Activated T-helper 17 cell treated with anti-CD3 and anti-CD28 coated beads, Interleukin-2, amount 50 U/mL, for 72 hours (primary cell): Measurements from ENCODE around the gene TMEM229B. TPM values are rescaled to one million over a fixed set of nuclear protein-coding genes. Genes with fewer than 3 reads are reported as not detected.
A peak's percentile ranks its signal among the peaks of the same experiment; 100 is the strongest.

Experiments used
- ATAC-seq: fragments of 150-1000 bp; cut with Tn5 transposase; replicated peaks from 2 replicates; pipeline ENCODE4 v1.10.0; 2021; ENCODE audit warnings: mild to moderate bottlenecking, moderate library complexity
- H3K27ac Mint-ChIP-seq: one replicate; pipeline ENCODE4 v1.8.0; 2022; ENCODE audit warnings: mixed read lengths
- H3K27me3 Mint-ChIP-seq: one replicate; pipeline ENCODE4 v1.8.0; 2022; ENCODE audit warnings: mixed read lengths
- H3K36me3 Mint-ChIP-seq: one replicate; pipeline ENCODE4 v1.8.0; 2022; ENCODE audit warnings: low read depth, mild to moderate bottlenecking, mixed read lengths
- H3K4me1 Mint-ChIP-seq: one replicate; pipeline ENCODE4 v1.8.0; 2022; ENCODE audit warnings: mixed read lengths
- H3K4me3 Mint-ChIP-seq: one replicate; pipeline ENCODE4 v1.8.0; 2022; ENCODE audit warnings: mild to moderate bottlenecking, mixed read lengths
- H3K9me3 Mint-ChIP-seq: one replicate; pipeline ENCODE4 v1.8.0; 2022; ENCODE audit warnings: mixed read lengths
- total RNA-seq, 2 donors: library from RNA; stranded (reverse); gene quantifications; one replicate each; pipeline ENCODE4 v1.2.3, GENCODE V29; 2022

TMEM229B gene
- total RNA-seq, 2 donors from 2014 or later, result 0.71 to 0.84 TPM

DNA sequence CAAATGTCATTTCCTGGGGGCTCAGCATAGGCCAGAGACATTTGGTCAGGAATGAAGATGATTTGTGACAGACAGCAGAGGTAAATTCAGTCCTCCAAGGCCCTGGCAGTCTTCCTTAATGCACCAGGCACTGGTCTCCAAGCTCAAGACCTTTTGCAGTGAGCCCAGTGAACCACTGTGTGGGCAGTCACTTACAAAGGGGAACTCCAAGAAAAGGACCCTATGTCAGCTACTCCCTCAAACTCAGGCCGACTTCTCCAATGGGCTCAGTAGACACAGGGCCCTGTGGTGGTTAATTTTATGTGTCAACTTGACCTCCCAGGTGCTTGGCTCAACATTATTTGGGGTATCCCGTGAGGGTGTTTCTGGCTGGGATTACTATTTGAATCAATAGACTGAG lies 47.3 kb downstream of the TMEM229B start:
- no peak overlapping the region for H3K4me3 Mint-ChIP-seq
- no peak for ATAC-seq
- H3K27ac Mint-ChIP-seq, result no peak overlapping the region
- H3K4me1 Mint-ChIP-seq, result no peaks in the 10 kb centered on the region
- H3K9me3 Mint-ChIP-seq, result no peaks in the 10 kb centered on the region
- H3K27me3 Mint-ChIP-seq, result peaks cover 14% of the 10 kb centered on the region
- H3K36me3 Mint-ChIP-seq, result no peaks in the 10 kb centered on the region

DNA sequence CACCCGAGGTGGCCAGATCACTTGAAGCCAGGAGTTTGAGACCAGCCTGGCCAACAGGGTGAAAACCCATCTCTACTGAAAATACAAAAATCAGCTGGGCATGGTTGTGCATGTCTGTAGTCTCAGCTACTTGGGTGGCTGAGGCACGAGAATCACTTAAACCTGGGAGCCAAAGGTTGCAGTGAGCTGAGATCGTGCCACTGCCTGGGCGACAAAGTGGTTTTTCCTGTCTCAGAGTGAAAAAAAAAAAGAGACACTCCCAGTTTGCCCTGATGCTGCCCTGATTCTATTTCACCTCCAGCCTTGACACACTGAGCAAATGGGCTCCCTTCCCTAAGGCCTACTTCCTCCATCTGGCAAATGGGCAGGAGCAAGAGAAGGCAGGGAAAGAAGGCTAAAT lies 48.0 kb downstream of the TMEM229B start:
- no peak overlapping the region for H3K27ac Mint-ChIP-seq
- no peak for ATAC-seq
- no peak overlapping the region for H3K4me3 Mint-ChIP-seq
- H3K9me3 Mint-ChIP-seq, result no peaks in the 10 kb centered on the region
- H3K36me3 Mint-ChIP-seq, result no peaks in the 10 kb centered on the region
- no peaks in the 10 kb centered on the region for H3K4me1 Mint-ChIP-seq
- peaks cover 14% of the 10 kb centered on the region for H3K27me3 Mint-ChIP-seq

DNA sequence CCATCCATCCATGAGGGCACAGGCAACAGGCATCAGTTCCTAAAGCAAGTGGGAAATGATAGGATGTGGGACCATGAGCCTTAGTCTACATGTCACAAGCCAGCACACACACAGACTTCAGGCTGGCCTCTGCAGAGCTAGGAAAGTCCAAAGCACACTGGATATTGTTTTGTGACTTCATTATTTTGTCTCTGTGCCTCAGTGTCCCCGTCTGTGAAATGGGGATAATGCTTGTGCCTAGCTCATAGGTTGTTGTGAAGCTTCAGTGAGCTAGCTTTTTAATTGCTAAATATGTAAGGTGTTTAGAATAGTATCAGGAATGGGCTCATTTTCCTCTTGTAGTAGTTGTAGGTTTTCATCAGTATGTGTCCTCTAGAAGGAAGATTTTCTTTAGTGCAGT lies 49.6 kb downstream of the TMEM229B start:
- H3K4me1 Mint-ChIP-seq, result peaks cover 3% of the 10 kb centered on the region
- H3K27me3 Mint-ChIP-seq, result peaks cover 10% of the 10 kb centered on the region
- no peaks in the 10 kb centered on the region for H3K36me3 Mint-ChIP-seq
- H3K9me3 Mint-ChIP-seq, result no peaks in the 10 kb centered on the region
- ATAC-seq, result no peak
- H3K4me3 Mint-ChIP-seq, result no peak overlapping the region
- no peak overlapping the region for H3K27ac Mint-ChIP-seq

DNA sequence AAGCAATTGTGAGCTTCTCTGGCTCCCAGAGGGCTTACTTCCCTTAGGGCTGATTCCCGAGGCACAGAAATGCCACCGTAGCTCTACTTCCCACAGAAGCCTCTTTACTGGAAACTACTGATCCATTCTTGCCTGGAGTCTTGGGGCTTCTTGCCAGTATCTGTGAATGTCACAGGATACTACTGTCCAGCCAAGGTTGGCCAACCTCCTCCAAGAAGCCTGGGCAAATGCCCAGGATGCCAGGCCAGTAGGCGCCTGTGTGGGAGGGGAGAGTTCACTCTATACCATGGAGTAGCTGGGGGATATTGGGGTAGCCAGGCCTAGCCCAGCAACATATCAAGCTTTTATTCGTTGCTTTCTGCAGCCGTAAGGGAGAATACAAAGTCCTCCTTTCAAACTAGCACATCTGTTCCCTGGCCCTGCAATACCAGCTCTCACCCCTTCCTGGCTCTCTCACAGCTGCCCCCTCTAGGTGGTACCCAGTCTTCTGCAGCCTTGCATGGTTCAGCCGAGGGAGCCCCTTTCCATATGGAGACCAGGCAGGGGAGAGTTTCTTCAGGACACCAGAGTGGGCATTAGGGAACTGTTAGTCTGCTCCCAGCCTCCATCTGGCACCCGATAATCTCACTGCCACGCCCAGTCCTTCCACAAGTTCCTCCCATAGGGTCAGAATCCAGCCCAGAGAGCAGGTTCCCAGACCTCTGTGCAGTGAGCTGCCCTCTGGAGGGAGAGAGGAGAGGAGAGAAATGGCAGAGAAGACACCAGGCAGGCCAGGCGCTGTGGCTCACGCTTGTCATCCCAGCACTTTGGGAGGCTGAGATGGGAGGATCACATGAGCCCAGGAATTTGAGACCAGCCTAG lies 52.3 kb downstream of the TMEM229B start:
- Mint-ChIP-seq H3K4me1 (peaks cover 3% of the 10 kb centered on the region), H3K27me3 (peaks cover 6% of the 10 kb centered on the region), H3K9me3 (no peaks in the 10 kb centered on the region), H3K36me3 (no peaks in the 10 kb centered on the region), H3K4me3 (no peak overlapping the region), H3K27ac (no peak overlapping the region)
- no peak for ATAC-seq

DNA sequence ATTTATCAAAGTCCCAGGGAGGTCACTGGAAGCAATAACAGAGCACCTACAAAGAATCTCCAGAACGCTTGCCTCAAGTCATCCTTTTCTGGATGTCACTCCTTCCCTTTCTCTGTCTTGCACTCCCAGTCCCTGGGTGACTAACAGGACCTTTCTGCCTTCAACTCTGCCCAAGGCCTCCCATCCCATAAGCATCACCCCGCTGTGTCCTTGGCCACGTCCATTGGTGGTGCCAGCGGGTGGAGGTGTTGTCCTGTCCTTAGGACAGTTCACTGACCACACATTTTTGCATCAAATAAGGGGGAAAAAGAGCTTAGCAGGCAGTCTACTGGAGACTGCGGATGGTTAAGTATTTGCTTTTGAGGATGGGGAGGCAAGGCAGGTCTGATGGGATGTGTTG lies 52.9 kb downstream of the TMEM229B start:
- no peak overlapping the region for H3K27ac Mint-ChIP-seq
- no peaks in the 10 kb centered on the region for H3K36me3 Mint-ChIP-seq
- peaks cover 3% of the 10 kb centered on the region for H3K4me1 Mint-ChIP-seq
- ATAC-seq, result no peak
- peaks cover 6% of the 10 kb centered on the region for H3K27me3 Mint-ChIP-seq
- H3K4me3 Mint-ChIP-seq, result no peak overlapping the region
- H3K9me3 Mint-ChIP-seq, result no peaks in the 10 kb centered on the region

DNA sequence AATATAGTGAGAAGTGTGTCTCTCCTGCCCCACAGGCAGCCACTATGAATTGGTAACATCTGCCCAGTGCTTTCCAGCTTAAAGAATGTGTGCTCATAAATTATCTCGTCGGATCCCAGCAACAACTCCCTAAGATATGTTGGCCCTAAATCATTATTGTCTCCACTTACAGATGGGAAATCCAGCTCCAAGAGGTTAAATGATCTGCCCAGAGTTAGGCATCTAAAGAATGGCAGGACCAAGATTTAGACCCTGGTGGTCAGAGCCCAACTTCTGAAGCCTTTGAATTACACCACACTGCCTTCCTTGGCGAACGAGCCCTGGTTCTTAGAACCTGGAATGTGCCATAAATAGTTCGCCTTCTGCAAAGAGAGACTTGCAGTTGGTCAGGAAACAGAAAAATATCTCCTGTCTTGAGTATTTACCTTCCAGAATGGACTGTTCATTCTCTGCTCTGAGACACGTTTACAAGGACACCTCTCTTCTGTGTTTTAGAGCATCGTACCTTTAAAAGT lies 56.4 kb downstream of the TMEM229B start:
- H3K4me3 Mint-ChIP-seq, result no peak overlapping the region
- ATAC-seq, result no peak
- peaks cover 2% of the 10 kb centered on the region for H3K27me3 Mint-ChIP-seq
- peaks cover 3% of the 10 kb centered on the region for H3K4me1 Mint-ChIP-seq
- H3K27ac Mint-ChIP-seq, result no peak overlapping the region
- no peaks in the 10 kb centered on the region for H3K9me3 Mint-ChIP-seq
- no peaks in the 10 kb centered on the region for H3K36me3 Mint-ChIP-seq

DNA sequence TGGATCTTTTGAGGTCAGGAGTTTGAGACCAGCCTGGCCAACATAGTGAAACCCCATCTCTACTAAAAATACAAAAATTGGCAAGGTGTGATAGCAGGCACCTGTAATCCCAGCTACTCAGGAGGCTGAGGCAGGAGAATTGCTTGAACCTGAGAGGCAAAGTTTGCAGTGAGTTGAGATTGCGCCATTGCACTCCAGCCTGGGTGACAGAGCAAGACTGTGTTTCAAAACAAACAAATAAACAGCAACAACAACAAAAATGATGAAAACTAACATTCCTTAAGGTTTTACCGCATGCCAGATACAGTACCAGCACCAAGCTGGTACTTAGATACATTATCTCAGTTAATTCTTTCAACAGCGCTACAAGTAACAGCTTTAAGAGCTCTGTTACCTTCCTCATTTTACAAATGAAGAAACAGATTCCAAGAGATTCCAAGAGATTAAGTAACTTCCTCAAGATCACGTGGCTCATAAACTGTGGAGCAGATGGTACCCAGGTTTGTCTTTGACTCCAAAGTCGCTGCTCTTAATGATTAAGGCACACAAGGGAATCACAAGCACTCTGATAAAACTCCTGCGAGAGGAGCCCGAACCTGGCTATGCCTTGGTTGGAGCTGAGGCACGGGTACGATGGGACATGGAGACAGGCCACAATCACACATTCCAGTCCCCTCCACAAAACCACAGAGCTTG lies 58.9 kb downstream of the TMEM229B start:
- Mint-ChIP-seq H3K4me3 (no peak overlapping the region), H3K4me1 (peaks cover 3% of the 10 kb centered on the region), H3K36me3 (no peaks in the 10 kb centered on the region), H3K9me3 (no peaks in the 10 kb centered on the region), H3K27ac (no peak overlapping the region), H3K27me3 (peaks cover 13% of the 10 kb centered on the region)
- ATAC-seq, result no peak

DNA sequence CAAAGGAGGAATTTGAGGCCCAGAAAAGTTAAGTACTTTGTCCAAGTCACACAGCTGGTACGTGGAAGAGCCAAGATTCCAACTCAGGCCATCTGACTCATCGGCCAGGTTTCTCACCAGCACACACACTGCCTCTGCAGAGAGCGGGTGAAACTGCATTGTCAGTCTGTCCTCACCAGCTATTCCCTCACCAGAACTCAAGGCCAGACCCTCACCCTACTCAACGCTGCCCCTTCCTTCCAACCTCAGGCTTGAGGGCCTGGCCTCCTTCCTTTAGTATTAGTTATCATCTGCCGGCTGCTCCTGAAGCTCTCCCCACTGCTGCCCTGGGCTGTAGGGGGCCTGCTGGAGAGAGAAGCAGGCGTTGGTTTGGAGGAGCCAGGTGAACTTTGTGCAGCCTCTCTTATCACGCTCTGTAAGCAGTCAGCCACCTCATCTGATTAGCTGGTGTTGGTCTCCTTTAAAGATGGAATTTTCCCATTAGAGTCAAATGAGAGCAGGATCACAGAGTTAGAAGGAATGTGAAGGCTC lies 60.0 kb downstream of the TMEM229B start:
- Mint-ChIP-seq H3K4me1 (no peaks in the 10 kb centered on the region), H3K4me3 (no peak overlapping the region), H3K36me3 (no peaks in the 10 kb centered on the region), H3K27me3 (peaks cover 13% of the 10 kb centered on the region), H3K9me3 (no peaks in the 10 kb centered on the region), H3K27ac (no peak overlapping the region)
- no peak for ATAC-seq

DNA sequence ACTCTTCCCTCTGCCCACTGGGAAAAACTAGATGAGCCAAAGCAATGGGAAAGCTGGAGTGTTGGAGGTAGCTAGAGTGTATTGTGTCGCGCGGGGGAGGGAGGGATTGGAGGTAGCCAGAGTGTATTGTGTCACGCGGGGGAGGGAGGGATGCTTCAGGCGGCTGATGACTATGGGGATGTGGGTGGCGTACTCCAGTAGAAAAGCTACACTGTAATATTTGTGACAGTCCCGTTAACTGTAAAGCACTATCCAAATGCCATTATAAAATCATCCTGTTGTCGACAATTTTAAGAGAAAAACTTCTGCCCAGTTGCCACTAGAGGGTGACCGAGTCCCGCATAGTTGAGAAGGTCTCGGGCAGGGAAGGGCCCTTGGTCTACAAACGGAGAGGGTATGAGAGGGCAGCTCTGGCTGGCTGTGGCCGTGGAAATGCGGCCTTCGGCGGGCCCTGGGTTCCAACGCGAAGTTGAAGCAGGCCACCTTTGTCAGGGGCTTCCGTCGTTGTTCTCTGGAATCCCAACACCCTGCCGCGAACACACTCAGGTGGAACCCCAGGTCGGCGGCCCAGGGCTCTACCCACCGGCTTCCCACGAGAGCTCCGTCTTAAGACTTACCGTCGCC lies 61.4 kb downstream of the TMEM229B start:
- no peaks in the 10 kb centered on the region for H3K9me3 Mint-ChIP-seq
- H3K27ac Mint-ChIP-seq, result no peak overlapping the region
- peaks cover 17% of the 10 kb centered on the region for H3K27me3 Mint-ChIP-seq
- no peaks in the 10 kb centered on the region for H3K4me1 Mint-ChIP-seq
- no peak overlapping the region for H3K4me3 Mint-ChIP-seq
- ATAC-seq, result peak; percentile 87
- H3K36me3 Mint-ChIP-seq, result no peaks in the 10 kb centered on the region

DNA sequence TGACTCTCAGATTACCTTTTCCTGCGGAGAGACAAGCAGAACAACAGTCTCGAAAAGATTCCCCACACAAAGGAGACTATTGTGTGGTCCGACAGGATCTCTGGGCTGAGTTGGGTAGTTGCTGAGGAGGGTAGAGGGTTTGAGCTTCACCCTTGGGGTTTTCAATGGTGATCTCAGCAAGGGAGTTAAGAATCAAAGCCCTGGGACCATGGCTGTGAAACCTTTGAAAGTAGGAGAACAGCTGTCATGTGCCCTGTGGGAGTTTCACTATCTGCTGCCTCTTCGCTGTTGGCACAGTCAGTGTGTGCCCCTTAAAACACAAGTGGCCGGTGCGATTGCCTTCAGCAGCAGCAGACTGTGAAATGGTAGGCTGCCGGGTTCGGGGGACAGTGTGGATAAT lies 62.4 kb downstream of the TMEM229B start:
- no peak overlapping the region for H3K27ac Mint-ChIP-seq
- no peak overlapping the region for H3K4me3 Mint-ChIP-seq
- no peaks in the 10 kb centered on the region for H3K9me3 Mint-ChIP-seq
- no peaks in the 10 kb centered on the region for H3K36me3 Mint-ChIP-seq
- no peak for ATAC-seq
- peaks cover 17% of the 10 kb centered on the region for H3K27me3 Mint-ChIP-seq
- no peaks in the 10 kb centered on the region for H3K4me1 Mint-ChIP-seq

DNA sequence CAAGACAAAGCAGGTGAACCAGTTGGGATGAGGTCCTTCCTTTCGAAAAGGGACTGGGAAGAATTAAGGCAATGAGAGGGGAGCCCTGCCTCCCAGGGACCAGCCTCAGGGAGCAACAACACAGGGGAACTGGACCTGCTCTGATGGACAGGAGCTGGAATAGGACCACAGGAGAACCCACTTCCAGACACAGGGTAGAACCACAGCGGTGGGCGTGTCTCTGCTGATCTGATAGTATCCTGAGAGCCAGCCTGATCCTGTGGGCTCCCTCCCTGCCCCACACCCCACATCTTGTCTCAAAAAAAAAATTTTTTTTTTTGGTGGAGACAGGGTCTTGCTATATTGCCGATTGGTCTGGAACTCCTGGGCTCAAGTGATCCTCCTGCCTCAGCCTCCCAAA lies 62.9 kb downstream of the TMEM229B start:
- Mint-ChIP-seq H3K36me3 (no peaks in the 10 kb centered on the region), H3K27ac (no peak overlapping the region), H3K27me3 (peaks cover 17% of the 10 kb centered on the region), H3K4me1 (no peaks in the 10 kb centered on the region), H3K4me3 (no peak overlapping the region), H3K9me3 (no peaks in the 10 kb centered on the region)
- ATAC-seq, result no peak

DNA sequence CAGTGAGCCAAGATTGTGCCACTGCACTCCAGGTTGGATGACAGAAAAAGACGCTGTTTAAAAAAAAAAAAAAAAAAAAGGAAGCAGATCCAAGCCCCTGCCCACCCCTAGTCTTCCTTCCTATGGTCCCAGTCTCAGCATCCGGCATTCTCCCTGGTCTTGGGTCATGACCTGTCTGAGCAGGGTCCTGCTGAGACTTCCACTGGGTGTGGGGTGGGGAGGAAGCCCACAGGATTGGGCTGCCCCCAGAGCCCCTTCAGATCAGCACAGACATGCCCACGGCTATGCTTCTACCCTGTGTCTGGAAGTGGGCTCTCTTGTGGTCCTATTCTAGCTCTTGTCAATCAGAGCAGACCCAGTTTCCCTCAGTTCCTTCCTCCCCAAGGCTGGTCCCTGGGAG lies 64.0 kb downstream of the TMEM229B start:
- Mint-ChIP-seq H3K36me3 (no peaks in the 10 kb centered on the region), H3K4me1 (no peaks in the 10 kb centered on the region), H3K27me3 (peaks cover 17% of the 10 kb centered on the region), H3K27ac (no peak overlapping the region), H3K9me3 (no peaks in the 10 kb centered on the region), H3K4me3 (no peak overlapping the region)
- no peak for ATAC-seq

DNA sequence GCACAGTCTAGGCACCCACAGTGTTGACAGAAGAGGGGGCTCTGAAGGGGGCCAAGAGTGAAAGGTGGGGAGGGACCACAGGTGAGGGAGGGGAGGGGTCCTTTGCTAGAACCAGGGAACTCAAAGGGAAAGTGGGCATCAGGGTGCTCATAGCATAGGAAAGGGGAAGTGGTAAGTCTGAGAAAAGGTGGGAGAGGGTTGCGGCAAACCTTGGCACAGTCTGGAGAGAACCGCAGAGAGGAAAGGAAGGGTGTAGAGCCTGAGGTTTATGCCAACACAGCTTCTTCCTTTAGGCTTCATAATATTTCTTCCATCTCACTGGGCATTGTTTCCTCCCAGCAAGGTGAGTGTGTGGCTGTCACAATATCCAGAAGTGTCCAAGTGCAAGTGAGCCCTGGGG lies 65.1 kb downstream of the TMEM229B start:
- Mint-ChIP-seq H3K27me3 (peaks cover 17% of the 10 kb centered on the region), H3K4me1 (no peaks in the 10 kb centered on the region), H3K9me3 (no peaks in the 10 kb centered on the region), H3K36me3 (no peaks in the 10 kb centered on the region), H3K4me3 (no peak overlapping the region), H3K27ac (no peak overlapping the region)
- ATAC-seq, result no peak

DNA sequence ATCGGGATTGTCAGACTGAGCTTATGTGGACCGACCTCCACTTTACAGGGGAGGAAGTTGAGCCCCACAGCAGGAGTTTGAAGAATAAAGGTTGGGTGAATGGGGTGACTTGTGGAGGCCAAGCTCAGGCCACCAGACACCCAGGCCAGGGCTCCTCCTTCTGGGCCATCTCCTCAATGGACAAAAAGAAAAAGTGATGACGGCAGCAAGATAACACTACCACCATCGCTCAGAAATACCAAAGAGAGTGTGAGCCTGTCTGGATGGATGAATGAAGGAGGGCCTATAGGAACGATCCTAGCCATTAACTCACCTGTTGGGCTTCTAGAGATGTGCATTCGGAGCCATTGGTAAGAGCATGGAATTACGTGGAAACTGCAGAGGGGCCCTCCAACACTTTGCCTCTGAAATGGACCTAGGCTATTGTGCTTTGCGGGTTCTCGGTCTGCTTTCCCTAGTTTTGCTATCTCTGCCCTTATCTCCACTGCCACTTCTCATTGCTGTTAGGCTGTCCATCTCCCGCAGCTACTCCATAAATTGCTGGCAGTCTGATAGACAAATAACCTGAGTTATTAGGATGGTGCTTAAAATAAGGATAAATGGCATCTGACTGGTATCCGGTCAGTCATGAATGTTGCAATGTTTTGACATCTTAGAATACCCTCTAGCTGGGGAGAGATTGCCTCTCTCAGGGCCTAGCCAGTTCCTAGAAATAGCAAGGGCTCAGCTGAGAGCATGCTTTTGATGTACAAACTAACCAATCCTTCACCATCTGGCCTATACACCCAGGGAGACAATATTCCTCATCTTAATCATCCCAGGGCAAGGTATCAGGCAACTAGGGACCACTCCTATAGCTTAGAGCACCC lies 66.9 kb downstream of the TMEM229B start:
- H3K9me3 Mint-ChIP-seq, result no peaks in the 10 kb centered on the region
- no peaks in the 10 kb centered on the region for H3K36me3 Mint-ChIP-seq
- no peak for ATAC-seq
- H3K4me3 Mint-ChIP-seq, result no peak overlapping the region
- H3K27ac Mint-ChIP-seq, result no peak overlapping the region
- H3K27me3 Mint-ChIP-seq, result peaks cover 12% of the 10 kb centered on the region
- no peaks in the 10 kb centered on the region for H3K4me1 Mint-ChIP-seq
